Measurements from ENCODE around the gene CCL23. TPM values are rescaled to one million over a fixed set of nuclear protein-coding genes. Genes with fewer than 3 reads are reported as not detected.

The CCL23 gene
- total RNA-seq, 1 experiment from 2014 or later = not detected

DNA sequence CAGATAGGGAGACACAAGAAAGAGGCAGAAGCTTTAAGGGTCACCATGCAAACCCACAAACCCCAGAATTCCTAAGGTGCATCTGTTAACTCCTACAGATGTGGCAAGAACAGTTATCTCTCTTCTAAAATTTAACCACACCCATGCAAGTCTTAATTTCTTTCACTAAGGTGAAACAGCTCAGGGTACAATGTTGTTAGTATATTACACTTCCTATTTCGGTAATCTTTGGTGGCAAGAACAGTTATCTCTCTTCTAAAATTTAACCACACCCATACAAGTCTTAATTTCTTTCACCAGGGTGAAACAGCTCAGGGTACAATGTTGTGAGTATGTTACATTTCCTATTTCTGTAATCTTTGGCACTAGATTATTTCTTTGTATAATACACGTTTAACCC lies 6.6 kb downstream of the CCL23 start:
- Histone ChIP-seq H3K4me3 (ENCODE audit: low read depth in 2 of 2, low read length in 2 of 2) (no peak overlapping the region), H3K9me3 (ENCODE audit: control insufficient read depth, insufficient read depth, low read depth, low read length) (no peaks in the 10 kb centered on the region), H3K27me3 (ENCODE audit: control insufficient read depth, insufficient read depth, low read length) (peaks cover 6% of the 10 kb centered on the region), H3K4me1 (ENCODE audit: control insufficient read depth, insufficient read depth, low read length) (no peaks in the 10 kb centered on the region), H3K36me3 (ENCODE audit: control insufficient read depth, insufficient read depth, low read length) (no peaks in the 10 kb centered on the region), H3K27ac (ENCODE audit: low read length) (no peak overlapping the region)
- DNase-seq (ENCODE audit: low read depth, low spot score) (no peak), ATAC-seq (no peak)
- in situ Hi-C loops (cut with HindIII; ENCODE audit: low pct_unique_long_range_greater_than_20kb, low sequenced_read_pairs) = no loop called here
- intact Hi-C loops (cut with micrococcal nuclease; ENCODE audit: unreplicated experiment) = no loop called here
- no TSS peak for BruUV-seq (replicated peaks)
- CTCF ChIA-PET = no interaction called here
- POLR2A ChIA-PET = no interaction called here
- TF ChIP-seq, protein P1, sequence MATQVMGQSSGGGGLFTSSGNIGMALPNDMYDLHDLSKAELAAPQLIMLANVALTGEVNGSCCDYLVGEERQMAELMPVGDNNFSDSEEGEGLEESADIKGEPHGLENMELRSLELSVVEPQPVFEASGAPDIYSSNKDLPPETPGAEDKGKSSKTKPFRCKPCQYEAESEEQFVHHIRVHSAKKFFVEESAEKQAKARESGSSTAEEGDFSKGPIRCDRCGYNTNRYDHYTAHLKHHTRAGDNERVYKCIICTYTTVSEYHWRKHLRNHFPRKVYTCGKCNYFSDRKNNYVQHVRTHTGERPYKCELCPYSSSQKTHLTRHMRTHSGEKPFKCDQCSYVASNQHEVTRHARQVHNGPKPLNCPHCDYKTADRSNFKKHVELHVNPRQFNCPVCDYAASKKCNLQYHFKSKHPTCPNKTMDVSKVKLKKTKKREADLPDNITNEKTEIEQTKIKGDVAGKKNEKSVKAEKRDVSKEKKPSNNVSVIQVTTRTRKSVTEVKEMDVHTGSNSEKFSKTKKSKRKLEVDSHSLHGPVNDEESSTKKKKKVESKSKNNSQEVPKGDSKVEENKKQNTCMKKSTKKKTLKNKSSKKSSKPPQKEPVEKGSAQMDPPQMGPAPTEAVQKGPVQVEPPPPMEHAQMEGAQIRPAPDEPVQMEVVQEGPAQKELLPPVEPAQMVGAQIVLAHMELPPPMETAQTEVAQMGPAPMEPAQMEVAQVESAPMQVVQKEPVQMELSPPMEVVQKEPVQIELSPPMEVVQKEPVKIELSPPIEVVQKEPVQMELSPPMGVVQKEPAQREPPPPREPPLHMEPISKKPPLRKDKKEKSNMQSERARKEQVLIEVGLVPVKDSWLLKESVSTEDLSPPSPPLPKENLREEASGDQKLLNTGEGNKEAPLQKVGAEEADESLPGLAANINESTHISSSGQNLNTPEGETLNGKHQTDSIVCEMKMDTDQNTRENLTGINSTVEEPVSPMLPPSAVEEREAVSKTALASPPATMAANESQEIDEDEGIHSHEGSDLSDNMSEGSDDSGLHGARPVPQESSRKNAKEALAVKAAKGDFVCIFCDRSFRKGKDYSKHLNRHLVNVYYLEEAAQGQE (IDR thresholded peaks at IDR 0.05; ENCODE audit: insufficient read depth in 1 of 2, low read depth in 2 of 2, low read length in 1 of 2) = no peak
- no peak for TF ChIP-seq TCF7L2 (IDR thresholded peaks at IDR 0.05; ENCODE audit: low read depth, low read length)
- TF ChIP-seq, protein P2, sequence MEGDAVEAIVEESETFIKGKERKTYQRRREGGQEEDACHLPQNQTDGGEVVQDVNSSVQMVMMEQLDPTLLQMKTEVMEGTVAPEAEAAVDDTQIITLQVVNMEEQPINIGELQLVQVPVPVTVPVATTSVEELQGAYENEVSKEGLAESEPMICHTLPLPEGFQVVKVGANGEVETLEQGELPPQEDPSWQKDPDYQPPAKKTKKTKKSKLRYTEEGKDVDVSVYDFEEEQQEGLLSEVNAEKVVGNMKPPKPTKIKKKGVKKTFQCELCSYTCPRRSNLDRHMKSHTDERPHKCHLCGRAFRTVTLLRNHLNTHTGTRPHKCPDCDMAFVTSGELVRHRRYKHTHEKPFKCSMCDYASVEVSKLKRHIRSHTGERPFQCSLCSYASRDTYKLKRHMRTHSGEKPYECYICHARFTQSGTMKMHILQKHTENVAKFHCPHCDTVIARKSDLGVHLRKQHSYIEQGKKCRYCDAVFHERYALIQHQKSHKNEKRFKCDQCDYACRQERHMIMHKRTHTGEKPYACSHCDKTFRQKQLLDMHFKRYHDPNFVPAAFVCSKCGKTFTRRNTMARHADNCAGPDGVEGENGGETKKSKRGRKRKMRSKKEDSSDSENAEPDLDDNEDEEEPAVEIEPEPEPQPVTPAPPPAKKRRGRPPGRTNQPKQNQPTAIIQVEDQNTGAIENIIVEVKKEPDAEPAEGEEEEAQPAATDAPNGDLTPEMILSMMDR (IDR thresholded peaks at IDR 0.05) = no peak
- TF ChIP-seq SIN3A (IDR thresholded peaks at IDR 0.05; ENCODE audit: borderline replicate concordance, insufficient read depth, low read depth, low read length) = no peak
- TF ChIP-seq POLR2AphosphoS5 (IDR thresholded peaks at IDR 0.05; ENCODE audit: low read depth, low read length) = no peak

DNA sequence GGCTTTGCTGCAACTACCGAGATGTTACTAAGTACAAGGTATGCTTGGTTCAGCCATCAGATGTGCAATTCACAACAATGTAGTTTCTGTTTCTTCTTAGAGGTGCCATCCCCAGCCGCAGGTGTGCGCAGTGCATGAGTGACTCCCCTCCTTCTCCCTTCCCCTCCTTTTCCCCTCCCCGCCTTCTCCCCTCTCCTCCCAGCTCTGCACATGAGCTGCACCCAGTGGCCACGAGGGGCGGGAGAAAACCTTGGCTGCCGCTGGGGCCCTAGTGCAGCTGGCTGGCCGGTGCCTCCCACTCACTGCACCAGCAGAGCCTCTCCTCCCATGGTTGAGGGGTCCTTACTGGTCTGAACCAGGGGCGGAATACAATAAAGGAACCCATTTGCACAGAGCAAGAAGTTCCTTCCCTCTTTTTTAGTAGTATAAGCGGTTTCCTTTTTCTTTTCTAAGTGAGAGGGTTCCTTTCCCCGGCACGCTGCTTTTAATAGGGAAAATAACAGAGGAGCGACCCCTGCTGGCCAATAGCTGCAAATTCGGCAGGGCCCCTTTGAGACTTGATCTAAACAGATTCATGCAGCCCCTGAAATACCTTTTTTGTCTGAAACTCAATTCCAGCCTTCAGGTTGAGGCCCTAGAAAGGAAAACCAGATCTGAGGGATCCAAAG lies 8.6 kb downstream of the CCL23 start:
- ATAC-seq = no peak
- in situ Hi-C loops (cut with HindIII; ENCODE audit: low pct_unique_long_range_greater_than_20kb, low sequenced_read_pairs) = no loop called here

More for the DNA sequence above, 8.6 kb downstream of the CCL23 start:
- peaks cover 6% of the 10 kb centered on the region; the same call in 1 of the 2 replicates for H3K27me3 ChIP-seq (ENCODE audit: control insufficient read depth, insufficient read depth, low read length)
- H3K27ac ChIP-seq (ENCODE audit: low read length) = no peak overlapping the region
- H3K4me3 ChIP-seq (ENCODE audit: low read depth in 2 of 2, low read length in 2 of 2) = no peak overlapping the region
- ChIA-PET POLR2A (no interaction called here), CTCF (interaction anchor here (0.6 to 0.9 kb wide), 2 partner anchors 9 to 33 kb away, joined by 3 to 5 read pairs; no protein-coding TSS in a partner anchor)
- H3K36me3 ChIP-seq (ENCODE audit: control insufficient read depth, insufficient read depth, low read length) = no peaks in the 10 kb centered on the region
- no peaks in the 10 kb centered on the region for H3K9me3 ChIP-seq (ENCODE audit: control insufficient read depth, insufficient read depth, low read depth, low read length)
- H3K4me1 ChIP-seq (ENCODE audit: control insufficient read depth, insufficient read depth, low read length) = no peaks in the 10 kb centered on the region
- intact Hi-C loops (cut with micrococcal nuclease; ENCODE audit: unreplicated experiment) = no loop called here
- no TSS peak for BruUV-seq (replicated peaks)
- TF ChIP-seq POLR2AphosphoS5 (IDR thresholded peaks at IDR 0.05; ENCODE audit: low read depth, low read length) (no peak), SIN3A (IDR thresholded peaks at IDR 0.05; ENCODE audit: borderline replicate concordance, insufficient read depth, low read depth, low read length) (no peak), TCF7L2 (IDR thresholded peaks at IDR 0.05; ENCODE audit: low read depth, low read length) (no peak)
- TF ChIP-seq, protein P1 (IDR thresholded peaks at IDR 0.05; ENCODE audit: insufficient read depth in 1 of 2, low read depth in 2 of 2, low read length in 1 of 2) = no peak
- TF ChIP-seq, protein P2 (IDR thresholded peaks at IDR 0.05) = peak; percentile 73
- DNase-seq (ENCODE audit: low read depth, low spot score) = no peak

Data from Panc1 (cell line).